CD4-positive, alpha-beta T cell treated with Interleukin-17A for 4 hours (primary cell): ENCODE data around the gene WNK2.

Source experiments
- DNase-seq: peaks from one replicate; pipeline ENCODE4 v3.0.0-alpha.2; 2020; ENCODE audit warnings: mixed read lengths

The WNK2 gene

GRCh38 chr9:93203026-93203717 is 19.2 kb downstream of the WNK2 start:
- no peak for DNase-seq

- no peak for DNase-seq
Measured at GRCh38 chr9:93203718-93204469, 20.0 kb downstream of the WNK2 start.

- DNase-seq: no peak
Measured at GRCh38 chr9:93204470-93205043, 20.6 kb downstream of the WNK2 start.

- DNase-seq: no peak
Measured at GRCh38 chr9:93205045-93205768, 21.3 kb downstream of the WNK2 start.

- DNase-seq: no peak
Measured at GRCh38 chr9:93205896-93206575, 22.1 kb downstream of the WNK2 start.

GRCh38 chr9:93206576-93207155 is 22.7 kb downstream of the WNK2 start:
- no peak for DNase-seq

GRCh38 chr9:93207326-93207814 is 23.4 kb downstream of the WNK2 start:
- DNase-seq: no peak

GRCh38 chr9:93207860-93208734 is 24.2 kb downstream of the WNK2 start:
- DNase-seq: no peak

GRCh38 chr9:93209097-93209496 is 25.2 kb downstream of the WNK2 start:
- no peak for DNase-seq

- no peak for DNase-seq
Measured at GRCh38 chr9:93209576-93210323, 25.8 kb downstream of the WNK2 start.

- no peak for DNase-seq
Measured at GRCh38 chr9:93210324-93210973, 26.5 kb downstream of the WNK2 start.

GRCh38 chr9:93210974-93211653 is 27.2 kb downstream of the WNK2 start:
- DNase-seq: no peak

- DNase-seq: no peak
Measured at GRCh38 chr9:93211654-93212001, 27.7 kb downstream of the WNK2 start.

- no peak for DNase-seq
Measured at GRCh38 chr9:93212409-93212808, 28.5 kb downstream of the WNK2 start.

- no peak for DNase-seq
Measured at GRCh38 chr9:93216073-93216365, 32.1 kb downstream of the WNK2 start.

GRCh38 chr9:93217706-93218105 is 33.8 kb downstream of the WNK2 start:
- DNase-seq: no peak

GRCh38 chr9:93218161-93218560 is 34.2 kb downstream of the WNK2 start:
- DNase-seq: no peak

- DNase-seq: no peak
Measured at GRCh38 chr9:93218671-93219420, 34.9 kb downstream of the WNK2 start.

- no peak for DNase-seq
Measured at GRCh38 chr9:93219692-93220091, 35.8 kb downstream of the WNK2 start.
